ENCODE measurements around the gene UVSSA.
"Not testable (repeated sequence)": the region's sequence is repeated elsewhere in the genome, so short reads cannot be mapped to it uniquely, and the experiment has no call there.

UVSSA gene

DNA sequence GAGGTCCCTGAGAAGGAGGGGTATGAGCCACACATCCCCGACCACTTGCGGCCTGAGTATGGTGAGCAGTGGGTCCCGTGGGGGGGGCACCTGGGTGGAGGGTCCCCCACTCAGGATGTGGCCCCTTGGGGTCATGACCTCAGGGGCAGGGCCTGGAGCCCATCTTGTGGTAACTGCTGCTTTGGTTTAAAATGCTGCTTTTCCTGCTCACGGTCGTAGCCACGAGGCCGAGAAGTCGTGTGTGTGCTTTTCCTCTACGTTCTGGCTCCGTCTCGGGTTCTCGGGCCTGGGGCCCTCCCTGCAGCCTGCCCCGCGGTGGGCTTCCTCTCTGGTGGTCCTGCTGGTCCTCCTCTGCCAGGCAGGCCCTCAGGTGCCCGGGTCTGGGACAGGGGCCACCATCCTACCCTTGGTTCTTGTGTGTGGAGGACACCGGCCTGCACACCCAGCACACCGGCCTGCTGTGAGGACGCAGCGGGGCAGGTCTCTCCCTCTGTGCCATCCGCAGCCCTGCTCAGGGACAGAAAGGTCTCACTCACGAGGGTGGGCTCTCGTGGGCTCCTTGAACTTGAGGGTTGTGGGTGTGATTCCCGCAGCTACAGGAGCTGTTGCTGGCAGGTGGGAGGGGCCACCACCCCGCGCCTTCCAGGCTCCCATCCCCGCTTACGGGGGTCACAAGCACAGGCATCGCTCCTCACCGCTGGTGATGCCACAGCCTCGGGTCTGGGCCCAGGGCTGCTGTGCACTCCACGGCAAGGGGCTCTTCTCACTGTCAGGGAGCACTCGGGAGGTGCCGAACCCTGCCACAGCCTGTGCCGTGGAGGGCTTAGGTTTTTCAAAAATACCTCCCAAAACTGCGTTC is 19.6 kb downstream of the UVSSA start:
- DNase-seq = no peak

GRCh38 chr4:1367230-1367935 is 20.4 kb downstream of the UVSSA start:
- no peak for DNase-seq

DNA sequence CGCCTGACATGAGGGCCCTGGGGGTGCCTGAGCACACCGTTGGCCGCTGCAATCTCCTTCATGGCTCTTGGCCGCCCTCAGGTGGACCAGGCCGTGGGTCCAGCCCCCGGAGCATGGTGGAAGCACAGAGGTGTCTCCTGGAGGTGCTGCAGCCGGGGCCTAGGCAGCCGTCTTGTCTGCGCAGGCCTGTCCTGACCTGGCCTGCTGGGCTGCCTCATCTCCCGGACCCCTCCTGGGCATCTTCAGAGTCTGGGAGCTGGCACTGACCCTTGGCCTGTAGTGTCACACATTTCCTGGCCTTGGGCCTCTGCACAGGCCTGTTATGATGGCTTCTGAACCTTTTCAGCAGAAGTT is 20.9 kb downstream of the UVSSA start:
- DNase-seq = no peak

DNA sequence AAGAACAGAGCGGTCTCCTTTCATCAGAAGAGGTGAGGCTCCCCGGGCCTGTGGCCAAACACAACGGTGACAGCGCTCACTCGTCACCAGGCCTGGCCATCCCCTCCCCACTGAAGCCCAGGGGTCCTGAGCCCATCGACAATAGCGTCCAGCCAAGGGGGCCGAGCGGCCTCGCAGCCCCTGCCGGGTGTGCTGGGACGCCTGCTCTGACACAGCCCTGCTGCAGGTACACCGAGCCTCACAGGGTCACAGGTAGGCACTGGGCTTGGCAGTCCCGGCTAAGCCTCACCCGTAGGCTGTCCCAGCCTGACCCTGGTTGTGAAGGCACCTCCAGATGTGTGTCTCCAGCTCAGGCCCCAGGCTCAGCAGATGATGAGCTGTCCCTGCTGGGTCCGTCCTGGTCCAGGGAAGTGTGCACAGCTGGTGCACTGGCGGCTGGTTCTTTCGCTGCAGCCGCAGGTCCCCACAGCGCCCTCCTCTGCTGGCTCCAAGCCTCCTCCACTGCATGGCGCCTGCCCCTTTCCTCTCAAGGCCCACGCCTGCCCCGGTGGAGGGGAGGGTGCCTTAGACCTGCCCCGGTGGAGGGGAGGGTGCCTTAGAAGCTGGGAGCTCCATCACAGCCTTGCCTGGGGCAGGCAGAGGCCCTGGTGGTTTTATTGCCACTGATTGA is 21.5 kb downstream of the UVSSA start:
- DNase-seq = no peak

DNA sequence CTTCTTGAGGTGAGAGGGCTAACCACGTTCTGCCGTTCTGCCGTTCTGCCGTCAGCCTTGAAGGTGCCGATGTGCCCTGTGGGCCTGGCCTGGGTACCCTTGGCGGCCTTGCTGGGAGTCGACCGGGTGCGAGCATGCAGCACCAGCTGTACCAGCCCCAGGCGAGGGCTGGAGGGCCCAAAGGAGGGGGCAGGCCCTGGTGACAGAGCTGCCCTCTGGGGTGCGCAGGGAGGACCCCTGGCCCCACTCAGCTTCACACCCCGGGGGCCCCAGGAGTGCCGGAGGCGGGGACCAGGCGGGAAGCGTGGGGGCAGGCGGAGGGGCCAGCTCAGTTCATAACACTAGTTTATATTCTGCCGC is 22.1 kb downstream of the UVSSA start:
- no peak for DNase-seq

DNA sequence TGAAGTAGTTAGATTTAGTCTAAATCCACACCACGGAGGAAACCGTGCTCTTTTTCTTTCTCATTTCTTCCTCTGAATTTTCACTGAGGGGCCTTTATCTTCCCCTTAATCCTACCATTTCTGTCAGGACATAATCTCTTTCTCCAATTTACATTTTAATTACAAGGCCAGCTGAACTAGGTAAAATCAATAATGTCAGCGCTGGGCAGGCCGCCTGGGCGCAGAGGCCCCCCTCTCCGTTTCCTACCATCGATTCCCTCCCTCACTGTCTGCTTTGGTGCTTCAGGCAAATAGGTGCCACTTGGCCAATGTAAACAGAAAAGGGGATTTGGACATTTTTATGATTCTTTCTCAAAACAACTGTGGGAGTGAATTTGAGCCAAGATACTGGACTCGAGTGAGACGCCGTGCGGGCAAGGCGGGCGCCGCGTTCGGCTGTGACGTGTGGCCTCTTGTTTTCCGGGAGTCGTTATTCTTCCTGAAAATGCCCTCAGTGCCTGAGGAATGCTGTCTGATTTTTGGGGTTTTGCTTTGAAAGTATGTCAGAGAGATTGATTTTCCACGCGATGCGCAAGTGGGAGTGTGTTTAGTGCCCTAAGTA is 22.6 kb downstream of the UVSSA start:
- no peak for DNase-seq

DNA sequence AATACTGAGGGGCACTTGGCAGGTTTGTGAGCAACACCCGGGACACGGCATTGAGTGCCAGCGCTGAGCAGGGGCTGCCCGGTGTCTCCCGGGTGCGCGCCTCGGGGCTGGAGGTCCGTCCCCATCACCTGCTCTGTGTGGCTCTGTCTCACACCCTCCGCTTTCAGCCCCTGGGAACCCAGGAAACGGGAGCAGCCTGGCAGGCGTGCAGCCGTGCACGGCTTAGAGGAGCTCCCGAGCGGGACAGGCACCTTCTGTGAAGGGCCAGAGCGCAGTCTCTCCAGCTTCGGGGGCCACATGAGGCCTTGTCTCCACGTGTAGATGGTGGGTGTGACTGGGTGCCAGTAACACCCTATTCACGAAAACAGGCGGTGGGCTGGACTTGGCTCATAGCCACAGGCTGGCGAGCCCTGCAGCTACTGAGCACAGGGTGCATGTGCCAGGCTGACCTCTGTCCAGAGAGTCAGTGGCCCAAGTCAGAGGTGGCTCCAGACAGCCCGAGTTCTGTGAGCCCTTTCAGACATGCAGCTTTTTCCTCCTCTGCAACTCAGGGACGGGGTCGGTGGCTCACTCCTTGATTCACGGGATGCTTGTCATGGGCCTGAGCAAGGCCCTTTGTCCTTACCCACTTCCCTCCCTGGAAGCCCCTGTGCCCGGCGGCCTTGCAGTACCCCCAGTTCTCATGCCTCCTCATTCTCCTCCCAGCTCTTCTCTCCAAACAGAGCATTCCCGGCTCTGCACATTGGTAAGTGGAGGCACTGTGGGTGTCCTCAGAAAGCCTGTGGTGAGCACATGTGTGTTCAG is 23.5 kb downstream of the UVSSA start:
- DNase-seq = no peak

DNA sequence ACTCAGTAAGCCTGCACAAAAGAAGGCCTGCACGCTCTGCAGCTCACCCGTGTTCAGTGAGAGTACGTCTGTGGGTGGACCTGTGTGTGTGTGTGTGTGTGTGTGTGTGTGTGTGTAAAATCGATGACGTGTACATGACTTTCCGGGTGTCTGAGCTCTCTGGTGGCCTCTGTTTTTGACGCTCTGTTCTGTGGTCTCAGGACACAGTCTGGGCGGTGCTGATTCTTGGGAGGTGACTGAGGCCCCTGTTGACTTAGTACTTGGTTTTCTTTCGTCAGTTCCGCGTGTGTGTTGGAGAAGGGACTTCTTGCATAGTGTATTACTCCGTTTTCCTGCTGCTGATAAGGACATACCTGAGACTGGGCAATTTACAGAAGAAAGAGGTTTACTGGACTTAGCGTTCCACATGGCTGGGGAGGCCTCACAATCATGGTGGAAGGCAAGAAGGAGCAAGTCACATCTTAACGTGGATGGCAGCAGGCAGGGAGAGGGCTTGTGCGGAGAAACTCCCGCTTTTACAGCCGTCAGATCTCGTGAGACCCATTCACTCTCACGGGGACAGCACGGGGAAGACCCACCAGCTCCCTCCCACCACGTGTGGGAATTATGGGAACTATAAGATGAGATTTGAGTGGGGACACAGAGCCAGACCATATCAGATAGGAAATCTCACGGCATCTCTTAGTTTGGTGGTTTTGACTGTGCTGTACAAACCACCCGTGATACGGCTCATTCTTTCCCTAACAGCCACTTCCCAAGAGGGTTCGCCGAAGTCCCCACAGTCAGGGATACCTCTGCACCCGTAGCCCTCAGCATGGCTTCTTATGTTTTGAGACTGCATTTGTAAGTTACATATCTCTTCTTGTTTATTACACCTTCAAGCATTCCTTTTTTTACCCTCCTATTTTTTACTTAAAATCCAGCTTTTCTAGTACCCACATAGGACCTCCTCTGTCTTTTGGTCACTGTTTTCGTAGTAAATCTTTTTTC is 24.5 kb downstream of the UVSSA start:
- DNase-seq = no peak

DNA sequence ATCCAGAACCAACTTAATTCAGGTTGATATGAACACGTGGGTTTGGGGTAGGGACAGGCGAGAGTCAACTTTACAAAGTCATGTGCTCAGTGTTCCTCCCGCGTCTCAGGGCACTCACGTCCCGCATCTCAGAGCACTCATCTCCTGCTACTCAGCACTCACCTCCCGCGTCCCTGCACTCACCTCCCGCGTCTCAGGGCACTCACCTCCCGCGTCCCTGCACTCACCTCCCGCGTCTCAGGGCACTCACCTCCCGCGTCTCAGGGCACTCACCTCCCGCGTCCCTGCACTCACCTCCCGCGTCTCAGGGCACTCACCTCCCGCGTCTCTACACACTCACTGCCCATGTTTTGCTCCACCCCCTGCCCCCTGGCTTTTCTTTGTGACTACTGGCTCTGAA is 25.6 kb downstream of the UVSSA start:
- DNase-seq = not testable (repeated sequence)

GRCh38 chr4:1373892-1374705 is 27.1 kb downstream of the UVSSA start:
- DNase-seq = no peak

- DNase-seq = no peak
Observed at GRCh38 chr4:1374706-1375045, 27.7 kb downstream of the UVSSA start.

- no peak for DNase-seq
Observed at GRCh38 chr4:1375051-1375721, 28.2 kb downstream of the UVSSA start.

DNA sequence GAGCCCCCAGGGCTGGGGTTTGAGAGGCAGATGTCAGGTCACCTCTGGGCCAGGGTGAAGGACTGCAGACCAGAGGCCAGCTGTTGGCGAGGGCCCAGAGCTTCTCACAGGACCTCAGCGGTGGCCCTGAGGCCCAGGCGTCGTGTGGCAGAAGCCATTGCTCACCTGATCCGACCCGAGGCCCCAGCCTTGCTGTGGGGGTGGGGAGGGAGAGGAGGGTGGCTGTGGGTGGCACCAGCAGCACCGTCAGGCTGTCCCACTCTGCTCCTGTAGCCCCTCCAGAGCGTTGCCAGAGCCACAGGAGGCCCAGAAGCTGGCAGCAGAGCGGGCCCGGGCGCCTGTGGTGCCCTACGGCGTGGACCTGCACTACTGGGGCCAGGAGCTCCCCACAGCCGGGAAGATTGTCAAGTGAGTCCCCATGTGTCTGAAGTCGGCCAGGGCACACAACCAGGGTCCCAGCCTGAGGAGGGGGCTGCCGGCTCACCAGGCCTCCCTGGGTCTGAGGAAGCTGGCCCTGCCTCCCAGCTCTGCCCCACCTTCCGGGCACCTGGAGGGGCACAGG is 28.8 kb downstream of the UVSSA start:
- DNase-seq = no peak

DNA sequence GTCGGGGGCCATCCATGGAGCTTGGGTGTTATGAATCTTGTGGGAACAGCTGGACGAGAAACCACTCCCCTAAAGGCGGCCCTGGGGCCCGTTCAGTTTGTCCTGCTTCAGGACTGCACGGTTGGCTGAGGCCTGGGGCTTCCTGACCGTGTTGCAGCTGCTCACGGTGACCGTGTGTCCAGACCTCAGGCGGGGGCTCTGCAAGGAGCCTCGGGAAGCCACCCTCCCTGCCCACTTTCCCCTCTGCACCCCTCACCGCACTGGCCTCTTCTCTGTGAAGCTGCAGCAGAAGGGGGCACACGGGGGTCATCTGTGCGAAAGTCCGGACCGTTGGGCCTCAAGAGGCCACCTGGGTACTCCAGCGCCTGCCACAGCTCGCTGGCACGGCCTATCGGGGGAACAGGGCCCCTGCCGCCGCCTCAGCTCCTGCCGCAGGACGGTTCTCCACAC is 29.4 kb downstream of the UVSSA start:
- no peak for DNase-seq

DNA sequence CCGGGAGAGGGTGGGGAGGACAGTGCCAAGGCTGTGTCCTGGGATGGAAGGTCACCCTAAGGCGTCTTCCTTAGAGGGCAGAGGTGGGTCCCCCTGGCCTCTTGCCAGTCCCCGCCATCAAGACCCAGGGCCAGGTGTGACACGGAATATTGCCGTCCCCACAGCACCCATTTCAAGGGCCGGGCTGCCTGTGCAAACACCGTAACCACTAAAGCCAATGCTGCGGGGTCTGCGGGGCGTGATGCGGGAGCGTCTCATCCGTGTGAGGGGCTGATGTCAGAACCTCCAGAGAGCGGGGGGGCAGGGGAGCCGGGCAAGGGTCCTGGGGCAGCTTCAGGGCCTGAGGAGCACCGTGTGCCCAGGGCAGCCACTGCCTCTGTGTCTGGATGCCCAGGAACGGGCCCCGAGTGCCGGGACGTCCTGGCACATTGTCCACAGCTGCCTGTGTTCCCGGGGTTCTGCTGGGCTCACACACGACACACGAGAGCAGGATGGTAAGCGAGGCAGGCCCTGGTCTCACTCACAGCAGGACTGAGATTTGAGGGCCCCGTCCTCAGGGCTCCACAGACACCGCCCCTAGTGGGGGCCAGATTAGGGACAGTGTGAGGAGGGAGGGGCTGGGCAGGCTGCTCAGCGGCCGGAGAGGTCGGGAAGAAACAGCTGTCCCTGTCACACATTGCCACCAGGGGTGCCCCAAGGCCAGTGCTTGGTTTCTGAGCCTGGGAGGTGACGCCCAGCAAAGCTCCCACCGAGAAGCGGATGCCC is 30.0 kb downstream of the UVSSA start:
- DNase-seq = no peak

DNA sequence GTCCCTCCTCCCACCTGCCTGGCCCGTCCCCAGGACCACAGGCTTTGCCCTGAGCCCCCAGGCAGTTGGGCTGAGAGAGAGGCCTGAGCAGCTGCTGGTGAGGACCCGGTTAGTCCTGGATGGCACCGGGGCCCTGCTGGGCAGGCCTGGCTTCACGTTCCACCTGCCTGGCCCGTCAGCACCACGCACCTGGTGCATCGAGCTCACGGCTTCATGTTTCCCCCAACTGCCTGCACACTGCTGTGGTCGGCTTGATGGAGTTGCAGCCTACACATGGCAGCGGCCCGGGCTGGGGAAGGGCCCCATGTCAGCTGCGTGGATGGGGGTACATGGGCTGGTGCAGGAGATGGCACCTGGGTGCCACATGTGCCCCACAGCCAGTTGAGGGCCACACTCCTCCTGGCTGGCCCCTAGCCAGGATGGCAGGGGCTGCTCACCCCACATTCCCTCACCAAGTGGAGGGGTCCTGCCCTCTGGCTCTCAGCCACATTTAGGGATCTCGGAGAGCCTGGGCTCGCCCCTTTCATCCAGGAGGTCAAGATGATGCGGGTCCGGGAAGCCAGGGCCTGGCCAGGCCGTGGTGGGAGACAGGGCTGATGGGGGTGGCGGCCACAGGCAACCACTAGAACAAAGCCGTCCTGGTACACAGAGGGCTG is 30.7 kb downstream of the UVSSA start:
- DNase-seq = no peak

DNA sequence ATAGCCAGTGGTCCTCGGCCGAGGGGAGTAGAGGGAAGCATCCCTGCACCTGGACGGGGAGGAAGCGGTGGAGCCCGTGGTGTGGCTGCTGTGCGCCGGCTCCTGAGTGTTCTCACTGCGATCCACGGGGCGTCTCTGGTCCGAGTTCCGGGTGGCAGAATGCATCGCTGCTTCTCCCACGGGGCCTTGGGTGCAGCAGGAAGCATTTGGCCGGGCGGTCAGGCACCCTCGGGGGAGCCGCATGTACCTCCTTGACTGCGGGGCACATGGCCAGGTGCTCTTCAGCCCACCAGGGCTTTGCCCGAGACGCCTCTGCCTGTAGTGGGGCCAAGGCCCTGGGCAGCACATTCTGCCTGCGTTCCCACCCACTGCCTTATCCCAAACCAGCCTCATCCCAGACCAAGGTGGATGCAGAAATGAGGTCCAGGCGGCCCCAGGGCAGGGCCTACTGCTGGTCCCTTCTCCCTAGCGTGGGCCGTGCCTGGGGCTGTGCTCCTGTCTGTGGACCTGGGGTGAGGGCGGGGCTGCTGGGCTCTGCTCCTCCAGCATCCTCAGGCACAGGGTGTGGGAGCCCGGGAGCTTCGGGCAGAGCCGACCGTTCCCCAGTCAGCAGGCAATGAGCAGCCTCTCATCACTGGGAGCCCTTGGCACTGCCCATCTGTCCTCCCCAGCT is 31.7 kb downstream of the UVSSA start:
- DNase-seq = no peak

GRCh38 chr4:1379351-1379781 is 32.4 kb downstream of the UVSSA start:
- no peak for DNase-seq
